Cardiac atrium fibroblast (primary cell): ENCODE data around the gene HSFX3. TPM values are rescaled to one million over a fixed set of nuclear protein-coding genes. Genes with fewer than 3 reads are reported as not detected.

Source experiments
- total RNA-seq: library from RNA; depleted of rRNA; stranded (reverse); fragments of >200 nt; gene quantifications from 2 replicates; pipeline ENCODE4 v1.2.3, GENCODE V29; 2015

The HSFX3 gene, protein sequence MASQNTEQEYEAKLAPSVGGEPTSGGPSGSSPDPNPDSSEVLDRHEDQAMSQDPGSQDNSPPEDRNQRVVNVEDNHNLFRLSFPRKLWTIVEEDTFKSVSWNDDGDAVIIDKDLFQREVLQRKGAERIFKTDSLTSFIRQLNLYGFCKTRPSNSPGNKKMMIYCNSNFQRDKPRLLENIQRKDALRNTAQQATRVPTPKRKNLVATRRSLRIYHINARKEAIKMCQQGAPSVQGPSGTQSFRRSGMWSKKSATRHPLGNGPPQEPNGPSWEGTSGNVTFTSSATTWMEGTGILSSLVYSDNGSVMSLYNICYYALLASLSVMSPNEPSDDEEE
- not detected in 2 replicates for total RNA-seq

DNA sequence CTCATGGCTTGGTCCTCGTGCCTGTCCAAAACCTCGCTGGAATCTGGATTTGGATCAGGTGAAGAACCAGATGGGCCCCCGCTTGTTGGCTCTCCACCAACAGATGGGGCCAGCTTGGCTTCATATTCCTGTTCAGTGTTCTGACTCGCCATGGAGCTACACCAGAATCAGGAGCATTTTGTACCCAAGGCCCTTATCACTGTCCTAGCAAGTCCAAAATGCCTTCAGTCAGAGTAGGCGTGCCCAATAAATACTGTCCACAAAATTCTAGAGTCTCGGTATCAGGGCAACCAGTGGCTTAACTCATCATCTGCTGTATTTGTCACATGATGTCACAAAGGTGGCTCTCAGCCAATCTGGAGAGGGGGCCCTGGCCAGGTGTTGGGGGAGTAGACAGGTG lies at the start of gene HSFX3:
HSFX3 (minus strand) TSS at position 224 of the 400 bp plus-strand sequence; CDS start at position 152, 72 bp downstream.

DNA sequence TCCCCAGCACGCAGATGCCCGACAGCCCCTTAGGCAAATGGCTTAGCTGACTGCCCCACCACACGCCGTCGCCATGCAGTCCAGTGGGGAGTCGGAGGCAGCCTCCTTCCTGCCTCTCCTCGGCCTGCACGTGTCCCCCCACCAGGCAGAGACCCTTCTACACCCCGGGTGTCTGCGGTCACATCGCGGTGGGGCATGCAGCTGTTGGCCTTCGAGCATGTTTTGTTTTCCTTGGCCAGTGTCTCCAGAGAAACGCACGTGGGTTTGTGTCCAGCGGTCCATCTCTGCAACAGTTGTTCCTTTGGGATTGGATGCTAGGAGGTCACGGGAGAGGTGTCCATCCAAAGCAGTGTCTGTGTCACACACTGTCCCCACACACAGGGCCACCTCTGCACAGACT lies 45.5 kb upstream of the HSFX3 start, which contains the start of gene HSFX2:
HSFX2 (minus strand) TSS at position 101 of the 400 bp plus-strand sequence. CDS start 614 bp downstream, outside the sequence.

DNA sequence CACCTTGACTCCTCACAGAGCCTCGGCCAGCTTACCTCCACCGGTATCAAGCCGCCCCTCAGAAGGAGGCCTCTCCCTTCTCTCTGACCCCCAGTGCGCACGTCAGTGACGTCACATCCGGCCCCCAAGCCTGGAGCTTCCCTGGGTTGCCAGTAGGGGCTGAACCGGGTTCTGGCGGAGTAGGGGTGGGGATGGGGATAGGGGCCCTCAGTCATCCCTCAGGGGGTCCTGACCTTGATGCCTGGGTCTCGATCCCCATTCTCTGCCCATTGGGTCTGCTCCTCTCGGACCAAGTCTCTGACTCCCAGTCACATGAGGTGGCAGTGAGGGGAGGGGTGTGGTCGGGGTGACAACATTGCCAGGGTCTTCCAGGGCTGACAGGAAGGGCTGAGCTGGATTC lies 37.6 kb upstream of the HSFX3 start, which contains the start of gene MAGEA9B:
MAGEA9B (minus strand) TSS at position 101 of the 400 bp plus-strand sequence. CDS start 4,280 bp downstream, outside the sequence.

DNA sequence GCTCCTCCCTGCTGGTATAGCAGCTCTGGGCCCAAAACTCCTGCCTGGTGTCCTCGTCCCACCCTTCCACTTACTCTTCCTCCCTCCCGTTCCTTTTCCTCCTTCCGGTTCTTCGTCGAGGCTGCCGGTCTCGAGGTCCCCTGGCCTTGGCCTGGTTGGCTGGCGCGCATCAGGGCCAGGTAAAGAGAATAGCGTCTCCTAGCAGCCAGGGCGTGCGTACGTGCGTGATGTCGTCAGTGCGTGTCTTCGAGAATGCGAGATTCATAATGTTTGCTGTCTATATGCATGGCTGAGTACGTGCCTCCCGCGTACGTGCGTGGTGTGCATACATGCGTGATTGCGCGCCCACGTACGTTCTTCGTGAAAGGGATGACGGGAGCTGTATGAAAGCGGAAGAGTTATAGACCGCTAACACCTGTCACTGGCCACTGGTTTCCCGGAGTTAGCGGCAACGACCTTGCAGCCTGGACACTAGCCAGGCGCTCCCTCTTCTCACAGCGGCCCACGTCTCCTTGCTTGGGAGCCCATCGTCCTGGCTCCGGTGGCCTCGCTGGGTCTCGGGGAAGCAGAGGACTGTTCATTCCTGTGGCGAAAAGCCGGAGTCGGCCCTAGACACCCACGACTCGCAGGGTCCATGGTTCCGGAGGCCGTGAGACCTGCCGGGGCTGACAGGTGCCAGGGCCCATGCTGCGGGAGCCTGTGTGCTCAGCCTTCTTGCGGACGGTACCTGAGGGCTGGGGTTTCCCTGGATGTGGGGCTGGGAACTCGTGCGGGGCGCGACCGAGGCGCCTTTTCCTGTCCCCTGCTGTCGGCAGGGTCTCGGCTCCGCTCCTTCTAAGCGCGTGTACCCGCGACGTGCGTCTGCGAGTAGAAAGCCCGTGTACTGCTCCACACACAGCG lies 8.9 kb downstream of the HSFX3 start, which contains the start of gene EOLA1:
EOLA1 (plus strand) TSS at position 392 of the 900 bp plus-strand sequence. CDS start 4,619 bp downstream, outside the sequence.

DNA sequence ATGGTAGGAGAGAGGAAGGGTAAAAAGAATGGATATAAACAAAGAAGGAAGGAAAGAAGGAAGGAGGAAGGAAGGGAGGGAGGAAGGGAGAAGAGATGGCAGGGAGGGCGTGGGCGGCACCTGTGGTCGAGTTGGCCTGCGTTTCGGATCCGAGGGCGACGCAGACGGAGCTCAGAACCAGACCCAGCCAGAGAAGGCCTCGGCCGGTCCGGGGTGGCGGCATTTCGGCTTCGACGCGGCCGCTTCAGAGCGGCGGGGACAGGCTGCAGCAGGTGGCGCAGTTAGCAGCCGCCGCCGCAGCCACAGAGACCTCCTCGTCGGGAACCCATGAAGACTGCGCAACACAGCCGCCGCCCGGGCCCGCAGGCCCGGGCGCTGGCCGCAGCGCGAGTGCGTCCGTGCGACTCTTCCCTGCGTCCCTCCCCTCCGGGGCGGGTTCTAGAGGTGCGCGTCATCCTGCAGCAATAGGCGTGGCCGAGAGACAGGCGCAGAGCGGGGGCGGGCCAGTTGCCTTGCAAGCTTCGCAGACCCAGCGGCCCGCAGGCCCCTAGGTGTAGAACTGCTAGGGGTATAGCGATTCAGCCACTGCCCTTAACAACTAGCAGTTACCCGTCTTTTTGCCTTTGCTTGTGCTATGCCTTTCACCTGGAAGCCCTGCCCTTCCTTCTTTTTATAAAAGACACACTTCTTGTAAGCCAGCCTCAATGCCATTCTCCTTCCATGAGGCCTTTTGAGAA lies 44.6 kb downstream of the HSFX3 start, which contains the start of gene IDS:
IDS (minus strand) TSS at position 392 of the 737 bp plus-strand sequence; CDS start at position 223, 169 bp downstream.

Other genes starting within 250 kb of the HSFX3 start
- 21.9 and 25.6 TPM in 2 replicates for gene IDS, start 44.6 kb downstream of the HSFX3 start, total RNA-seq
- gene EOLA1, start 8.9 kb downstream of the HSFX3 start, total RNA-seq = 4.0 and 14.7 TPM in 2 replicates
- gene MAGEA9B, start 37.5 kb upstream of the HSFX3 start, total RNA-seq = not detected in 2 replicates
- gene HSFX2, start 45.4 kb upstream of the HSFX3 start, total RNA-seq = 0.16 TPM in 1 of 2 replicates, not detected in the other
- gene TMEM185A, start 81.9 kb upstream of the HSFX3 start, total RNA-seq = 8.1 and 11.0 TPM in 2 replicates
- not detected in 2 replicates for gene MAGEA11, start 162.1 kb upstream of the HSFX3 start, total RNA-seq
- 0.54 TPM in 1 of 2 replicates, not detected in the other for gene HSFX1, start 224.1 kb upstream of the HSFX3 start, total RNA-seq
- gene MAGEA9, start 232.0 kb upstream of the HSFX3 start, total RNA-seq = not detected in 2 replicates